Superior temporal gyrus (tissue), 1 donor: ENCODE data around the gene PTP4A2.
"Not testable (repeated sequence)": the region's sequence is repeated elsewhere in the genome, so short reads cannot be mapped to it uniquely, and the experiment has no call there.

Experiments
- DNase-seq: peaks from one replicate; pipeline ENCODE4 v3.0.0-alpha.2; 2016; ENCODE audit errors: extremely low spot score

The PTP4A2 gene

DNA sequence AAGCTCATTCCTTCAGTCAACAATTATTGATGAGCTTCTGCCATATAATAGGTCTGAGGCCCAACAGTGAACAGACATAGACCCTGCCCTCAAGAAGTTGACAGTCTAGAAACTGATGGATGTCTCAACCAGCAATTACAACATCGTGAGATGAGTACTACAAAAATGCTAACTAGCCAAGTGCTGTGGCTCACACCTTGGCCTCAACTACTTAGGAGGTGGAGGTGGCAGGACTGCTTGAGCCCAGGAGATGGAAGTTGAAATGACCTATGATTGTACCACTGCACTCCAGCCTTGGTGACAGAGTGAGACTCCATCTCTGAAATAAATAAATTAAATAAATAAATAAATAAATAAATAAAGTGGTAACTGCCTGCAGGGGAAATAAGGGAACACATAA, 11.7 kb upstream of the PTP4A2 start:
- no peak for DNase-seq

DNA sequence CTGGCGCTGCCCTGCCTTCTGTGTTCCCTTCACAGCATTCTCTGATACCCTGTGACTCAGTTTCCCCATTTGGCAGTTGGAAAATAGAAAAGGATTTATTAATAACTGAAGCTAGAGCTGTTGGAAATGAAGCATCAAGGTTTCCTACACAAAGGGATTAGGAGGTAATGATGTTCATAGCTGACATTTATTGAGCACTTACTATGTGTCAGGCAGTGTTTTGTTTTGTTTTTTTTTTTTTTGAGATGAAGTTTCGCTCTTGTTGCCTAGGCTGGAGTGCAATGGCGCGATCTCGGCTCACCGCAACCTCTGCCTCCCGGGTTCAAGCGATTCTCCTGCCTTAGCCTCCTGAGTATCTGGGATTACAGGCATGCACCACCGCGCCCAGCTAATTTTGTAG, 7.5 kb upstream of the PTP4A2 start:
- not testable (repeated sequence) for DNase-seq

DNA sequence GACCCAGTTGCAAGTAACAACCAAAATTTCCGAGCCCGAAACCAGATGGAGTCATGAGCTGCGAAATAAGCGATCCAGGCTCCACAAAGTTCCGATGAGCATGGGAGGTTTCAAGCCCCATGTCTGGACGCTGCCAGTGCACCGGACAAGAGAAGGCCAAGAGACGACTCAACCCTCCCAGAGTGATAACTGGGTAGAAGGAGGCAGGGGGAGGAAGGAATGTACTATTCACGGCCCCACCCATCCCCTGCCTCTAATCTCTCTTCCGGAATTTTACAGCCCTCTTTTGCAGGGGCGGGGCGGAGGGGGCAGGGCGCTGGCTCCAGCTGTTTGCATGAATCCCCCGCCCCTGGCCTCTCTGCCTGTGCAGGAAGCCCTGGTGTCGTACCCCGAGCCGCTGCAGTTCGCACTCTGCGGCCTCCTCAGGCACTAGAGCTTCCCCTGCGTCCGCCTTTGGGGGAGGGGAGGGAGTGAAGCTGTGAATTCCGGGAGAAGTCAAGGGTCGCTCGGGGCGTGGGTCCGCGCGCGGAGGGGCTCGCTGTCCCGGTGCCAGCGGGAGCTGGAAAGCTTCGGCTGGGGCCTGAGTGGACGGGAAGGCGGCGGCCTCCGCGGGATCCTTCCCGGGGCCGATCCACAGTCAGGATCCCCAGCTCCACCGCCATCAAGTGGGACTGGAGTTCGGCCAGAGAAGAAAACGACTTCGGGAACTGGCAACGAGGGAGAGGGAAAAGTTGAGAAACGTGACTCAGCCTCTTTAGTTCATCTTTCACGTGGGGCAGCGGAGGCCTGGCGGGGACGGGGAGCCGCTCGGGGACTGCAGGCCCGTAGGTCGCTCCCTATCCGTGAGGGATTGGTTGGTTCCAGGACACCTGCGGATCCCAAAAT, 6.3 kb upstream of the PTP4A2 start:
- no peak for DNase-seq

DNA sequence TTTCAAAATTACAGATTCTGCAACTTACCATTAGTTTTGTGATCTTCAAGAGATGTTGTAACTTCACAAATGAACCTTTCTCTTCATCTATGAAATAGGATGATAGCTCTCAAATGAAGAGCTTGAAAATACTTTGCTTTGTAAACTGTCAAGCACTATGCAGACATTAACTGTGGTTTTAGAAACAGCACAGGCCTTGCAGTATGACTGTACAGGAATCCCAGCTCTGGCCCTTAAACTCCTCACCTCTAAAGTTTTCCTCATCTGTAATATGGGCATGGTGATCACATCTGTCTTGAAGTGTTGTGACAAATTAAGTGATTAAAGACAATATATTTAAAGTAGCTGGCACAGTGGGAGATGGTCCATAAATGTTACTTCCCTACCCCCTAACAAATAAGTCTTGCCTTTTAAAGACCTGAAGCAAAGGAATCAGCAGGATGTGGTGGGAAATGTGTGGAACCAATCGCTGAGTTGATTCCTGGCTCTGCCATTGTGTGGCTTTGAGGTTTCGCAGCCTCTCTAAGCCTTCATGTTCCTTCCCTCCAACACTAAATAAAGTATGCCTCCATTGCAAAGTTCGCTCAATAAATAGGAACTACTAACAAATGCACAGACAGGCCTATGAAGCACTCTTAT, 5.5 kb upstream of the PTP4A2 start:
- DNase-seq = no peak

DNA sequence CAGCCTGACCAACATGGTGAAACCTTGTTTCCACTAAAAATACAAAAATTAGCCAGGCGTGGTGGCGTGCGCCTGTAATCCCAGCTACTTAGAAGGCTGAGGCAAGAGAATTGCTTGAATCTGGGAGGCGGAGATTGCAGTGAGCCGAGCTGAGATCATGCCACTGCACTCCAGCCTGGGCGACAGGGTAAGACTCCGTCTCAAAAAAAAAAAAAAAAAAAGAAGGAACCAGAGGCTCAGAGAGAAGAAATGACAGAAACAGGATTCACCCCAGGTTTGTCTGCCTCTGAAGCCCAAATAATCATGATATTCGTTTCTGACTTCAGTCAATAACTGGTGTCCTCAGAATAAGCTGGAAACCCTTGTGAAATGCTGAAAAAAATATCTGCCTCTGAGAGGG, 3.9 kb upstream of the PTP4A2 start:
- not testable (repeated sequence) for DNase-seq

DNA sequence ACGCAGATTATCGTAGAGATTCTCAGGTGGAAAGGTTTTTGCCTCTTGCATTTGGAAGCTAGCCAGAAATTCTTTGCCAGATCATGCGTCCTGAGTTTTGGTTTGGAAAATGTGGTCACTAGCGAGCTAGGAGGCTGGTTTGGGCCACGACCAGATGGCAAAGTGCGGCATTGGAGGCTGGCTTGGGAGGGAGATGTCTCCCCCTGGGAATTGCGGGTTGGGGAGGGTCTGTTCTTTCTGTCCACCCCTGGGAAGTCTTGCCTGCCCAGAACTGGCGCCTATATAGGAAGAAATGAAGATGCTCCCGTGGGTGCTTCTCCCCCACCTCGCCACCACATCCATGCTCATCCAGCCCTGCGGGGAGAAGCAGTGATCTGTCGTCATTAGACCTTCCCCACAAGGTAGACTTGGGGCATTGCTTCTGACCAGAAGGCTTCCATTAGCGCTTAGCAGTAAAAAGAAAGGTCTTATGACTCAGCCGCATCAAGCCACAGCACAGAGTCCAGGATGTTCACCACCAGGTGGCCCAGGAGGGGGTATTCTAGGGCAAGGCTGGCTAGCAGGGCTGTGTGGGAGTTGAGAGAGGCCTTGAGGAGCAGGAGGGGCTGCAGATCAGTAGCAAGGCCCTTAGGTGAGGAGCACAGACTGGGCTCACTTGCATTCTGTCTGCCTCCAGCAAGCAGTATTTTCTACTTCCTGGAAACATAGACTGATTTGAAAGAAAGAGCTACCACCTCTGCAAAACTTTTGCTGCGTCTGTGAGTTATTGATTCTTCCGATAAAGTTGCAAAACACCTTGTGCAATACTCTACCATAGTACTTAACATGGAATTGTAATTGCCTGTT, 1.5 kb upstream of the PTP4A2 start:
- no peak for DNase-seq

DNA sequence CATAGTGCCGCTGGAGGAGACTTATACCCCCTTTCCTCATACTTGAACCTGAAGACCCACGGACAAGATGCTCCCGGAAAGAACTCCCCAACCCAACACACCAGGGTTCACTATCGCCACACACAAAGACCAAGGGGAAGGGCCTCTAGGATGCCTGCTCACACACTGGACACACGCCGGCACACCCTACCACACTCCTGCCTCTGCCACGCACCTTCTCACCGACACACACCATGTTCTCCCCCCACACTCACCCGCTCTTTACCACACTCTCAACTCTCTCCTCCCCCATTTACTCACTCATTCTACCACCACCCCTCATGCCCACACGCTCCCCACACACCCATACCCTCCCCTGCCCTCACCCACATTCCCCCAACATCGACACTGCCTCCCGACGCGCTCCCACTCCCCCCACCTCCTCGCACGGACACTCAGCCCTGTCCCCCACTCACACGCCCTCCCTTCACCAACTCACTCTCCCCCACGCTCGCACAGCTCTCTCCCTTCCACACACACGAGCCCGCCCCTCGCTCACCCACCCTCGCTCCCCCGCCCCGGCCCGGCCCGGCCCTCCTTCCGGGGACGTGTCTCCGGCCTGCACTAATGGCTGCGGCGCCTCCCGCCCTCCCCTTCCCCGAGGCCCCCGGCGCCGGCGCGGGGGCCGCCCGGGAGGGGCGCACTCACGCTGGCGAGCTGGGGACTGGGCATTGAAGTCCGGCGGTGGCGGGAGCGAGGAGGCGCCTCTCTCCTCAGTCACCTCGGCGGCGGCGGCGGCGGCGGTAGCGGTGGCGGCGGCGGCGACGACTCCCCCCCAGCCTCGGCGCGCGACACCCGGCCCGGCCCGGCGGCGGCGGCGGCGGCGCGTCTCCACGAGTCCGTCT, 626 bp downstream of the PTP4A2 start:
- DNase-seq = peak; percentile 71

DNA sequence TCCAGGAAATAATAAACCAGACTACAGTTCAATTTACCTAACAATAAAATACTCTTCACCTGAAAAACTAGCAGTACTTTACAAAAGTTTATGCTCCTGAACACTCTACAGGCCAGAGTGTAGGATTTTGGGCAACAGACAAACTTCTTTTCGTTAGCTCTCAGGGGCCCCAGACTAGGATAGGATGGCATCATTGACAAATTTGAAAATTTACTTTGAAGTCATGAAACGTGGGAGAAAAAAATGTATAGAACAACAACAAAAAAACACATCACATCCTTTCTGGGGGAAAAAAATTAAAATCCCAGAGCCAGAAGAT, 1.2 kb downstream of the PTP4A2 start:
- peak; percentile 51 for DNase-seq

DNA sequence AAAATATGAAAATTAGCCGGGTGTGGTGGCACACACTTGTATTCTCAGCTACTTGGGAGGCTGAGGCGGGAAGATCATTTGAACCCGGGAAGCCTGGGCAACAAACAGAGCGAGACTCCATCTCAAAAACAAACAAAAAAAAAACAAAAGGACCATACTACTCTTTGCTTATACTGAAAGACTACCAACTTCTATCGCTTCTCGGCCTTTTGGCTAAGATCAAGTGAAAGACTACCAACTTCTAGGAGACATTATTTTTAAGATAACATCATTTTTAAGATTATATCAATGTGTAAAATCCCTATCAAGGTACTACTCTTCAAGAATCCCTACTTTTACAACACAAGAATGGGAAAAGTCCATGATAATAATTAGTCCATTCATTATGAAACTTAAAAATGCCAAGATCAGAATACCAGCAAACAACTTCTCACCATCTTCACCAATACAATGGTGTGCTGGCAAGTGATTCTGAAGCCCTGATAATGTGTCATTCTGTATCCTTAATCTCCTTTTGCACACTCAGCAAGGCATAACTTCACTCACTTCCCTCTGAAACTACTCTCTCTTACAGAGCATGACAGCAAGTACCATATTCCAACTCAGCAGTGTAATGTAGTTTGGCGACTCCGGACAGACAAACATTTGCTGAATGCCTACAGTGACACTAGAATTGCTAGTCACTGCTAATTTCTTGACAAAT, 1.7 kb downstream of the PTP4A2 start:
- DNase-seq = no peak

DNA sequence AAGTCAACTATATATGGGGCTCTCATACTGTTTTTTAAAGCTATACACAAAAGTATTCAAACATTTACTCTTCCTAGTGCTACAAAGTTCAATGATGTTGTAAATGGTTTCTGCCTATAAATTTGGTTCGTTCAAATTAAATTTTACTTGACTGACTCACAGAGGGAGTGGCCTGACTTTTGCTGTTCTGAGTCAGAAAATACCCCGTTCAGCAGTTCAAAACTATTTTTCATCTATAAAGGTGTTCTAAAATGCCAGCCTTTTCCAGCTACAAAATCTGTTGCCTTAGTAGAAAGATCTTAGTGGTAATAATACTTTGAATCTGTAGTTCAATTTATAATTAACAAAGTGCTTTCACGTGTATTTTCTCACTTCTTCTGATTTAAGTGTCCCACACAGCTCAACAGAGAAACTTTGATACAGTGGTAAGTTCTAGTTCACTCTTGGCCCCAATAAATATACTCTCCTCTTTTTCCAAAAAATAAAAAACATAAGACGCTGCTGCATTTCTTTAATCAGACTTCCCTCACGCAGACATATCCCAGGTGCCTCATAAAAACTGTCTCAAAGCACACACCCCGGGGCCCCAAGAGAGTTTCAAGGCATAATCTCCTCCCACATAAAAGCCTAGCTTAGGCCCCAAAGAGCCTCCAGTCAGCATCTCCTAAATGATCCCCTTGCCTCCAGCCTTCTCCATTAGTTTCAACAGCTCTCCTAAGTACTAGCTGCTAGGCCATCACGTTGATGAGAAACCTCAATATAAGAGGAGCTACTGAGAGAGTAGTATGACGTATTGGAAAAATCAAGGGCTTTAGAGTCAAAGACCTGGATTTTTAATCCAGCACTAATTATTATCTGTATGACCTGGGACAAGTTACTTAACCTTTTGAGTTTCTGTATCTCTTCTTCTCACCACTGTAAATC, 3.2 kb downstream of the PTP4A2 start:
- DNase-seq = peak; percentile 37

DNA sequence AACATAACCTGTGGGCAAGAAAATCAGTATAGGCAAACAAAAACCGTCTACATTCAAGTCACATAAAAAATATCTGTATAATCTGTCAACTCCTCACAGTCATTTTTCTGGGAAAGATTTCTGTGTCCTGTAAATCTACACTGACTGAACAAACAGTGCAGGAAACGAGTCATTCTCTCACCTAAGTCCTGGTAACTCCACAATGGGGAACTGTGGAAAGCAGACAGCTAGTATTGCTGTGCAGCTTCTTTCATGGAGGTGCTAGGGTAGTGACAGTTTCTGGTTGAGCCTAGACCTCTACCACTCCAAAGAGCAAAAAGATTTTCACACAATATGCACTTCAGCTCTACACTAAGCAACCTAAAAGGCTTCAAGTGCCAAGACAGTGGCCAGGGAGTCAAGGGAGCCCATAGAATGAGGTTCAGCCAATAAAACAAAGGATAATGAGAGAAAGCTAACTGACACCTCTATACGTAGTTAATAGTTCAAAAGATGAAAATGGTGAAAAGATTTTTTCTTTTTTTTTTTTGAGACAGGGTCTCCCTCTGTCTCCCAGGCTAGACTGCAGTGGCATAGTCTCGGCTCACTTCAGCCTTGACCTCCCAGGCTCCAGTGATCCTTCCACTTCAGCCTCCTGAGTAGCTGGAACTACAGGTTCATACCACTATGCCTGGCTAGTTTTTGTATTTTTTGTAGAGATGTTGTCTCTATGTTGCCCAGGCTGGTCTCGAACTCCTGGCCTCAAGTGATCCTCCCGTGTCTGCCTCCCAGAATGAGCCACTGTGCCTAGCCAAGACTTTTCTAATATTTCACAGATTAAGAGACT, 5.5 kb downstream of the PTP4A2 start:
- peak; percentile 66 for DNase-seq

DNA sequence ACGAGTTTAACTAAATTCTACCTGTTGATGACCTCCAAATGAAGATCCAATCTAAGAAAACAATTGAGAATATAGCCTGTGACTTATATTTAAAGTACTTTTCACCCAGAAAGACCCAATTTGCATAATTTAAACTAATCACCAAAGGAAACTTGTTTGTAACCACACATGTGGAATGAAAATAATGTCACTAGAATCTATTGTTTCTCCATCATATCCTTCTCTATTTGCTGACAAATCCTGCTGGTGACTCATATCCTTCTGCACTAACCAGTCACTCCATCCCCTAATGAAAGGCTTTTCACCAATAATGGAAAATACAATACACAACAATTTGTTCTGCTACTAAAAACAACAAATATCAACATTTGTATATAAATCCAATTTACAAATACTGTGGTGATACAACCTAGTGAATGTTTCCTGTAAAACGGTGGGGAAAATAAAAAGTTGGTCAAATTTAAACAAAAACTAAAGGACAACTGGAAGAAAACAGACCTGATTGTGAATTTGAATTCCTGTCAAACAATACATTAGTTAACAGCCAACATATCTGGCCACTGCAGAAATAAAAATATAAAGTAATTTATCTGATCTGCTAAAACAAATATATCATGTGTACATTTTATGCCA, 6.5 kb downstream of the PTP4A2 start:
- DNase-seq = peak; percentile 75

DNA sequence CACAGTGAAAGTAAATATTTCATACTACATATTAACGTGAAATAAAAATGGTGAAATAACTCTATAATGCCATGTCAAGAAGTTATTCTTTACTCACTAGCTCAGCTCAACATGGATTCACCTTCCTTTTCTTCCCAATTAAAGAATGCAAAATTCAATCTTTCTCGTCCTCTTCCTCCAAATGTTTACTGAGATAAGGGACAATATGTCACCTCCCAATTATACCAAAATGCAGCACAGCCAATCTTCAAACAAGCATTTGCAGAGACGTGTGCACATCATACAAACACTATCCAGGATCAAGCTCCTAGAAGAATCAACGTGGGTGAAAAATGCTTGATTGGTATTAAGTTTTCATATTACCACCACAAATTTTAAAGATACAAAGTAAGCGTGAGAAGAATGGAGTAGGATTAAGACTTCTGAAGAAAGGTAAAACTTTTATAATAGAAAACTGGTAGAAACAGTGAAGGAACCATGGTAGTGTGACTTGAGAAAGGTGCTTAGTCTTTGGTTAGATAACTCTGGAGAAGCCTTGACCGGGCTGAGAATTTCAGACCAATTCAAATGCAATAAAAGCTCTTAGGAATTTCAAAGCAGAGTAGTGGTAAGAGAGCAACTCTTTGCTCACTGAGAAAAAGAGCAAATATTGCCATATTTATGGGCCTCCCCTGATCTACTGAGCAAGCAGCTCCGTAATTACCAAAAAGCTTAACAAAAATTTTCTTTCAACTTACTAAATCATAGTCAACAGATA, 7.2 kb downstream of the PTP4A2 start:
- peak; percentile 50 for DNase-seq

DNA sequence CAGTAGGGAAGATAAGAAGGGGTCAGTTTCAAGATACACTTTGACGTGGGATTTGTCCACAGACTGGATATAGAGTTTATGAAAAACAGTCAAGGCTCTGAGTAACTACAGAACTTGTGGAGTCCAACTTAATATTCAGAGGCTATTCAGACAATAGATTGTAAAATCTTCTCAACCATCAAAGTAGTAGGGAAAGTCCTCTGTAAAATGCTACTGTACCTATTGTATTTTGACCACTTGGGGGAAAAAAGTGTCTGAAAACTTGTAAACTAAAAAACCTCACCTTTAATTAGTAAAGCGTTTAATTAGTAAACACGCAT, 10.5 kb downstream of the PTP4A2 start:
- DNase-seq = peak; percentile 47

DNA sequence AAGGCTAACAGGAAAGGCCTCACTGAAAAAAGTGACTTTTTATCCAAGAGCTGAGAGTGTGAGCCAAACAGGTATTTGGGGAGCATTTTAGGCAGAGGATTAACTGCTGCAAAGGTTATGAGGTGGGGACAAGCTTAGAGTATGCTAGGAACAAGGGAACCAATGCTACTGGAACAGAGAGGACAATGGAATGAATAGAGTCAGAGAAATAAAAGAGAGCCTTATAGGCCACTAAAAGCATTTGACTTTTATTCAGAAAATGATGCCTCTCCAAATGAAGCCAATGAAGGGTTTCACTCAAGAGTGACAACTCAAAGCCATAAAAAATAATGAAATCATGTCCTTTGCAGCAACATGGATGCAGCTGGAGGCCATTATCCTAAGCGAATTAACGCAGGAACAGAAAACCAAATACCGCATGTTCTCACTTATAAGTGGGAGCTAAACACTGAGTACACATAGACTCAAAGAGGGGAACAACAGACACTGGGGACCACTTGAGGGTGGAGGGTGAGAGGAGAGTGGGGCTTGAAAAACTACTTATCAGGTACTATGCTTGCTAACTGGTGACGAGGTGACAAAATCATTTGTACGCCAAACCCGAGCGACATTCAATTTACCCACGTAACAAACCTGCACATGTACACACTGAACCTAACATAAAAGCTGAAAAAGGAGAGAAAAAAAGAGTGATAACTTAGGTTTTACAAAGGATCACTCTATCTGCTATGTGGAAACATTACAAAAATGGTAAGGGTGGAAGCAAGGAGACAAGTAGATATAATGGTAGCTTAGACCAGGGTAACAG, 11.1 kb downstream of the PTP4A2 start:
- DNase-seq = peak; percentile 82

DNA sequence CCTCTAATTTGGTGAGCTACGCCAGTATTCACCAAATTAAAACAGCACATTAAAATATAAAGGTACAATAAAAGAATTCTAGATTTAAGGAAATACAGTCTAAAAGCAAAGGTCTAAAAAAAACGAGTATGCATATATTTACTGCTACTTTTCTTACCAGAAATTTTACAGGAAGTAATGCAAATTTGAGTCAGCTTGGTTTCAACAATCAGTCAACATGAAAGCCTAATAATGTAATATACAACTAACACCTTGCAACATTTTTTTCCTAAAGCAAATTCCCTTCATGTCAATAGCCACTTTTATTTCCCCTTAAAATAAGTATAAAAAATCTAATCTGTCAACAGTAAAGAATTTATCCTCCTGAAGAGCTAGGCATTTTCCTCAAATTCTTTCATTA, 11.9 kb downstream of the PTP4A2 start:
- no peak for DNase-seq

DNA sequence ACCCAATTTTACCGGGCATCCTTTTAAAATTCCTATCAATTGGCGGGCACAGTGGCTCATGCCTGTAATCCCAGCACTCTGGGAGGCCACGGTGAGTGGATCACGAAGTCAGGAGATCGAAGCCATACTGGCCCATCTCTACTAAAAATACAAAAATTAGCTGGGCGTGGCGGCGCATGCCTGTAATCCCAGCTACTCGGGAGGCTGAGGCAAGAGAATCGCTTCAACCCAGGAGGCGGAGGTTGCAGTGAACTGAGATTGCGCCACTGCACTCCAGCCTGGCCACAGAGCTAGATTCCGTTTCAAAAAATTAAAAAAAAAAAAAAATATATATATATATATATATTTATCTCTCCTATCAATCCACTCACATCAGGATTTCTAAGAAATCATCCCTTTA, 12.3 kb downstream of the PTP4A2 start:
- not testable (repeated sequence) for DNase-seq
